NCI-H345 treated with DMSO at 0.1 percent for 48 hours (cell line): Measurements from ENCODE around the gene UTS2B.

Experiments
- DNase-seq: peaks from one replicate; lab custom pipeline; 2025; ENCODE audit not compliant: unreplicated experiment; lab: John Stamatoyannopoulos, UW

UTS2B gene

GRCh38 chr3:191327526-191327925, 2.8 kb downstream of the UTS2B start:
- no peak for DNase-seq

GRCh38 chr3:191324936-191325335, 5.4 kb downstream of the UTS2B start:
- DNase-seq = no peak

GRCh38 chr3:191321019-191321767, 9.1 kb downstream of the UTS2B start:
- no peak for DNase-seq

GRCh38 chr3:191320316-191320715, 10.0 kb downstream of the UTS2B start:
- DNase-seq = no peak

GRCh38 chr3:191316876-191317603, 13.3 kb downstream of the UTS2B start:
- DNase-seq = no peak

GRCh38 chr3:191314109-191314728, 16.1 kb downstream of the UTS2B start:
- DNase-seq = no peak

- no peak for DNase-seq
These were observed 17.0 kb downstream of the UTS2B start for GRCh38 chr3:191313296-191313695.

GRCh38 chr3:191307341-191307740, 23.0 kb downstream of the UTS2B start:
- no peak for DNase-seq

- no peak for DNase-seq
These were observed 23.9 kb downstream of the UTS2B start for GRCh38 chr3:191306428-191306827.

- no peak for DNase-seq
These were observed 26.7 kb downstream of the UTS2B start for GRCh38 chr3:191303596-191303995.

- DNase-seq = no peak
These were observed 27.9 kb downstream of the UTS2B start for GRCh38 chr3:191302451-191302850.

- no peak for DNase-seq
These were observed 28.4 kb downstream of the UTS2B start for GRCh38 chr3:191301782-191302411.

GRCh38 chr3:191301017-191301416, 29.3 kb downstream of the UTS2B start:
- DNase-seq = no peak

GRCh38 chr3:191300422-191300821, 29.9 kb downstream of the UTS2B start:
- DNase-seq = no peak

- DNase-seq = no peak
These were observed 31.5 kb downstream of the UTS2B start for GRCh38 chr3:191298846-191299245.

- no peak for DNase-seq
These were observed 34.2 kb downstream of the UTS2B start for GRCh38 chr3:191296041-191296541.

GRCh38 chr3:191294291-191294690, 36.0 kb downstream of the UTS2B start:
- DNase-seq = no peak

- DNase-seq = no peak
These were observed 37.9 kb downstream of the UTS2B start for GRCh38 chr3:191292243-191293015.

- no peak for DNase-seq
These were observed 39.9 kb downstream of the UTS2B start for GRCh38 chr3:191290311-191291025.

- DNase-seq = no peak
These were observed 46.9 kb downstream of the UTS2B start for GRCh38 chr3:191283400-191283799.
